ENCODE data around the gene XK. TPM values are rescaled to one million over a fixed set of nuclear protein-coding genes. Genes with fewer than 3 reads are reported as not detected.

XK gene
- total RNA-seq, 6 experiments from 2014 or later, result 0.56 to 4.5 (median 1.6) TPM

- no peak overlapping the region for H3K27ac ChIP-seq
- H3K36me3 ChIP-seq, result no peaks in the 10 kb centered on the region
- no peaks in the 10 kb centered on the region for H3K4me1 ChIP-seq
- no peak overlapping the region for H3K4me3 ChIP-seq
- intact Hi-C loops (cut with DNase I), result no loop called here
- TF ChIP-seq POLR2A (IDR thresholded peaks at IDR 0.05) (no peak), CTCF (IDR thresholded peaks at IDR 0.05) (no peak)
- DNase-seq, result no peak
- no peaks in the 10 kb centered on the region for H3K9me3 ChIP-seq
- peaks cover 0 to 5% of the 10 kb centered on the region in 2 donors for H3K27me3 ChIP-seq
- no peak for ATAC-seq
These were observed 71.5 kb downstream of the XK start for GRCh38 chrX:37757082-37757481.

GRCh38 chrX:37759351-37759750 lies 73.8 kb downstream of the XK start:
- DNase-seq (no peak), ATAC-seq (no peak)
- no peak overlapping the region for H3K27ac ChIP-seq
- no peaks in the 10 kb centered on the region for H3K36me3 ChIP-seq
- intact Hi-C loops (cut with DNase I), result no loop called here
- no peaks in the 10 kb centered on the region for H3K9me3 ChIP-seq
- no peak overlapping the region for H3K4me3 ChIP-seq
- 56% methylated on average over 1 of the region's 1 CpG for WGBS (ENCODE audit: insufficient coverage, low coverage, low lambda C conversion rate, missing lambda C conversion rate)
- no peaks in the 10 kb centered on the region for H3K4me1 ChIP-seq
- peaks cover 5 to 7% of the 10 kb centered on the region in 2 donors for H3K27me3 ChIP-seq
- TF ChIP-seq POLR2A (IDR thresholded peaks at IDR 0.05), result no peak
- TF ChIP-seq CTCF (IDR thresholded peaks at IDR 0.05), result no peak

- DNase-seq (no peak), ATAC-seq (no peak)
- Histone ChIP-seq H3K9me3 (no peaks in the 10 kb centered on the region), H3K27ac (no peak overlapping the region), H3K4me1 (no peaks in the 10 kb centered on the region), H3K4me3 (no peak overlapping the region), H3K27me3 (peaks cover 5 to 7% of the 10 kb centered on the region in 2 donors), H3K36me3 (no peaks in the 10 kb centered on the region)
- intact Hi-C loops (cut with DNase I), result no loop called here
- WGBS (ENCODE audit: insufficient coverage, low coverage, low lambda C conversion rate, missing lambda C conversion rate), result 54% methylated on average over 1 of the region's 2 CpGs
- TF ChIP-seq CTCF (IDR thresholded peaks at IDR 0.05) (no peak), POLR2A (IDR thresholded peaks at IDR 0.05) (no peak)
These were observed 74.4 kb downstream of the XK start for GRCh38 chrX:37759878-37760418.

GRCh38 chrX:37763400-37763799 lies 77.8 kb downstream of the XK start:
- Histone ChIP-seq H3K36me3 (no peaks in the 10 kb centered on the region), H3K4me1 (no peaks in the 10 kb centered on the region), H3K9me3 (no peaks in the 10 kb centered on the region), H3K4me3 (no peak overlapping the region), H3K27me3 (peaks cover 5 to 7% of the 10 kb centered on the region in 2 donors), H3K27ac (no peak overlapping the region)
- intact Hi-C loops (cut with DNase I), result no loop called here
- no peak for DNase-seq
- TF ChIP-seq CTCF (IDR thresholded peaks at IDR 0.05), result no peak
- TF ChIP-seq POLR2A (IDR thresholded peaks at IDR 0.05), result no peak
- no peak for ATAC-seq

- H3K27ac ChIP-seq, result no peak overlapping the region
- no peak for ATAC-seq
- peaks cover 0 to 7% of the 10 kb centered on the region in 2 donors for H3K27me3 ChIP-seq
- H3K4me1 ChIP-seq, result no peaks in the 10 kb centered on the region
- no peak for DNase-seq
- intact Hi-C loops (cut with DNase I), result no loop called here
- H3K36me3 ChIP-seq, result no peaks in the 10 kb centered on the region
- TF ChIP-seq POLR2A (IDR thresholded peaks at IDR 0.05) (no peak), CTCF (IDR thresholded peaks at IDR 0.05) (no peak)
- no peak overlapping the region for H3K4me3 ChIP-seq
- H3K9me3 ChIP-seq, result no peaks in the 10 kb centered on the region
These were observed 79.9 kb downstream of the XK start for GRCh38 chrX:37765507-37765906.

All from right lobe of liver (tissue), 6 donors.